SU-DHL-6 (cell line): Measurements from ENCODE around the gene ANKRD33B.

Experiments used
- H2AFZ ChIP-seq: fragments of 200-600 bp; sonication (generic); 2 replicates; pipeline ENCODE4 v1.6.1; 2014; ENCODE audit warnings: low read depth, mild to moderate bottlenecking, moderate library complexity, mixed read lengths, antibody characterized with exemption, low read length; ENCODE audit not compliant: severe bottlenecking
- H3F3A ChIP-seq: fragments of 200-600 bp; shearing (Covaris generic); 2 replicates; pipeline ENCODE4 v1.6.0; 2016; ENCODE audit warnings: antibody characterized with exemption, mild to moderate bottlenecking; ENCODE audit not compliant: insufficient read depth
- H3K27ac ChIP-seq: fragments of 200-600 bp; sonication (generic); 2 replicates; pipeline ENCODE4 v1.5.1; 2016; ENCODE audit warnings: low read depth, mild to moderate bottlenecking, low read length, moderate library complexity, mixed read lengths
- H3K27me3 ChIP-seq: fragments of 200-600 bp; sonication (generic), shearing (Covaris generic); 2 replicates; pipeline ENCODE4 v1.6.0; 2014; ENCODE audit warnings: mild to moderate bottlenecking, low read length
- H3K36me3 ChIP-seq: fragments of 200-600 bp; sonication (generic); 2 replicates; pipeline ENCODE4 v1.6.1; 2014; ENCODE audit warnings: mild to moderate bottlenecking, low read length, mixed read lengths
- H3K4me2 ChIP-seq: fragments of 300-600, 200-600 bp; shearing (Covaris generic), sonication (generic); 2 replicates; pipeline ENCODE4 v1.6.0; 2014; ENCODE audit warnings: low read length, low read depth, mild to moderate bottlenecking; ENCODE audit not compliant: poor library complexity, severe bottlenecking
- H3K4me3 ChIP-seq: fragments of 200-600 bp; sonication (generic); 2 replicates; pipeline ENCODE4 v1.5.1; 2014; ENCODE audit warnings: antibody characterized with exemption, low read length, mild to moderate bottlenecking, mixed read lengths; ENCODE audit not compliant: insufficient read depth, poor library complexity, severe bottlenecking
- H3K79me2 ChIP-seq: fragments of 200-600 bp; sonication (generic); 2 replicates; pipeline ENCODE4 v1.6.1; 2014; ENCODE audit warnings: mild to moderate bottlenecking, low read length, moderate library complexity; ENCODE audit not compliant: insufficient read depth
- H3K9ac ChIP-seq: fragments of 200-600 bp; sonication (generic); 2 replicates; pipeline ENCODE4 v1.7.0; 2014; ENCODE audit warnings: mild to moderate bottlenecking, low read length
- H3K9me2 ChIP-seq: fragments of 200-600 bp; sonication (generic); replicated peaks from 2 replicates; pipeline ENCODE4 v1.6.1; 2014; ENCODE audit warnings: low read length; ENCODE audit not compliant: insufficient read depth
- H3K9me3 ChIP-seq: fragments of 200-600 bp; sonication (generic); 2 replicates; pipeline ENCODE4 v1.6.1; 2014; ENCODE audit warnings: low read length, mixed read lengths; ENCODE audit not compliant: insufficient read depth
- H4K20me1 ChIP-seq: fragments of 200-600 bp; sonication (generic); 2 replicates; pipeline ENCODE4 v1.6.1; 2014; ENCODE audit warnings: low read depth, mild to moderate bottlenecking, antibody characterized with exemption, low read length, moderate library complexity, mixed read lengths
- CTCF ChIP-seq: fragments of 200-600 bp; sonication (generic); IDR thresholded peaks from one replicate; pipeline ENCODE4 v1.5.1; 2017; ENCODE audit warnings: antibody characterized with exemption, mild to moderate bottlenecking, low read length, moderate library complexity; ENCODE audit not compliant: insufficient read depth, poor library complexity, severe bottlenecking
- EZH2phosphoT487 ChIP-seq: fragments of 200-600 bp; sonication (generic), shearing (Covaris generic); conservative IDR thresholded peaks from 2 replicates; pipeline ENCODE4 v1.6.1; 2018; ENCODE audit warnings: mild to moderate bottlenecking, antibody characterized with exemption, low read length, moderate library complexity, mixed read lengths

The ANKRD33B gene

DNA sequence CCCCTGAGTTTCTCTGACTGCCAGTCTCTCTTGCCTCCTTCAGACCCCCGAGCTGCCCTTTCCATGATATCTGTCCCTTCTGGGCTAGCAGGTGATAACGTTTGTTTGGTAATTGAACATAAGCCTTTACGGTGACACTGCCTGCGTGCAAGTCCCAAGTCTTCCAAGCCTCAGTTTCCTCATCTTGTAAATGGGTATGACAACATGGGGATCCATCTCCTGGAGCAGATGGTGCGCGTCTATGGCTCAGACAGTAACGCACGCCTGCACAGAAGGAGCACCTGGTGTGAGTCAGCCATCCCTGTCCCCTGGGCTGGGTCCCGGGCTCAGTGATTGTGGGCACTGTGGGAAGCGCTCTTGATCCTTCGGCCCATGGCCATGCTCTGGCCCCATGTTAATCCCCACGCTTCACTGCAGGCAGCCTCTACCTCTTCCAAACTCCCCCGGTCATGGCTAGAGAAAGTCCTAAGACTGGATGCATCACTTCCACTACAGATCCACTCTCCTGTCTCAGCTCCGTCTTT, 111.4 kb downstream of the ANKRD33B start:
- Histone ChIP-seq H3K9me3 (no peaks in the 10 kb centered on the region), H3K9me2 (no peaks in the 10 kb centered on the region), H3K27me3 (no peaks in the 10 kb centered on the region), H3F3A (no peaks in the 10 kb centered on the region), H2AFZ (no peak overlapping the region), H3K27ac (no peak overlapping the region), H3K4me2 (no peak overlapping the region), H3K9ac (no peak overlapping the region), H3K4me3 (no peak overlapping the region), H3K79me2 (no peaks in the 10 kb centered on the region), H3K36me3 (peaks cover 2% of the 10 kb centered on the region; the same call in 1 of the 2 replicates), H4K20me1 (no peaks in the 10 kb centered on the region)
- TF ChIP-seq CTCF, result no peak
- TF ChIP-seq EZH2phosphoT487, result no peak

GRCh38 chr5:10676224-10676623, 112.4 kb downstream of the ANKRD33B start:
- peaks cover 2% of the 10 kb centered on the region; the same call in 1 of the 2 replicates for H3K36me3 ChIP-seq
- H3K9ac ChIP-seq, result no peak overlapping the region
- no peak overlapping the region for H3K27ac ChIP-seq
- no peaks in the 10 kb centered on the region for H3F3A ChIP-seq
- H3K9me2 ChIP-seq, result no peaks in the 10 kb centered on the region
- H3K79me2 ChIP-seq, result no peaks in the 10 kb centered on the region
- H3K27me3 ChIP-seq, result no peaks in the 10 kb centered on the region
- H4K20me1 ChIP-seq, result no peaks in the 10 kb centered on the region
- TF ChIP-seq EZH2phosphoT487, result no peak
- no peak for TF ChIP-seq CTCF
- no peak overlapping the region for H3K4me2 ChIP-seq
- no peak overlapping the region for H2AFZ ChIP-seq
- H3K4me3 ChIP-seq, result no peak overlapping the region
- no peaks in the 10 kb centered on the region for H3K9me3 ChIP-seq

GRCh38 chr5:10676946-10677345, 113.1 kb downstream of the ANKRD33B start:
- H3K27me3 ChIP-seq, result no peaks in the 10 kb centered on the region
- H2AFZ ChIP-seq, result no peak overlapping the region
- no peak for TF ChIP-seq EZH2phosphoT487
- no peak for TF ChIP-seq CTCF
- H3K4me3 ChIP-seq, result no peak overlapping the region
- H3K36me3 ChIP-seq, result peaks cover 2% of the 10 kb centered on the region; the same call in 1 of the 2 replicates
- no peak overlapping the region for H3K9ac ChIP-seq
- no peak overlapping the region for H3K27ac ChIP-seq
- no peaks in the 10 kb centered on the region for H3K9me3 ChIP-seq
- no peaks in the 10 kb centered on the region for H3F3A ChIP-seq
- H3K9me2 ChIP-seq, result no peaks in the 10 kb centered on the region
- no peaks in the 10 kb centered on the region for H3K79me2 ChIP-seq
- H4K20me1 ChIP-seq, result no peaks in the 10 kb centered on the region
- no peak overlapping the region for H3K4me2 ChIP-seq
